GM12875 (cell line): ENCODE results near the gene CTSE.

Experiments used
- H3K4me3 ChIP-seq: one replicate; pipeline ENCODE4 v1.5.1; 2011; ENCODE audit warnings: low read depth, low read length, control low read depth
- CTCF ChIP-seq: IDR thresholded peaks from 2 replicates; pipeline ENCODE4 v1.5.1; 2011; ENCODE audit warnings: low read depth, mild to moderate bottlenecking, control low read depth, inconsistent platforms, low read length, moderate library complexity, borderline replicate concordance; ENCODE audit not compliant: insufficient read depth

The CTSE gene

GRCh38 chr1:206030191-206030590, 6.5 kb upstream of the CTSE start:
- H3K4me3 ChIP-seq: no peak overlapping the region
- no peak for TF ChIP-seq CTCF

- no peak overlapping the region for H3K4me3 ChIP-seq
- TF ChIP-seq CTCF: no peak
Observed at GRCh38 chr1:206029484-206029883, 5.8 kb upstream of the CTSE start.

- no peak for TF ChIP-seq CTCF
- no peak overlapping the region for H3K4me3 ChIP-seq
Observed at GRCh38 chr1:206025283-206025820, 1.7 kb upstream of the CTSE start.

- TF ChIP-seq CTCF: no peak
- H3K4me3 ChIP-seq: no peak overlapping the region
Observed at GRCh38 chr1:206022766-206023165, 929 bp downstream of the CTSE start.

- H3K4me3 ChIP-seq: no peak overlapping the region
- TF ChIP-seq CTCF: no peak
Observed at GRCh38 chr1:206021626-206022365, 1.9 kb downstream of the CTSE start.

- H3K4me3 ChIP-seq: no peak overlapping the region
- no peak for TF ChIP-seq CTCF
Observed at GRCh38 chr1:206021008-206021625, 2.6 kb downstream of the CTSE start.
